ENCODE results near the gene DLG5. TPM values are rescaled to one million over a fixed set of nuclear protein-coding genes. Genes with fewer than 3 reads are reported as not detected.

The DLG5 gene
- total RNA-seq, 2 donors from 2014 or later, result 26.0 to 36.7 TPM

GRCh38 chr10:77819210-77820112, 107.1 kb downstream of the DLG5 start:
- ATAC-seq, result no peak

GRCh38 chr10:77818378-77818777, 108.2 kb downstream of the DLG5 start:
- no peak for ATAC-seq
- intact Hi-C loops (cut with DNase I, micrococcal nuclease), result no loop called here

More at GRCh38 chr10:77819210-77820112, 107.1 kb downstream of the DLG5 start:
- intact Hi-C loops (cut with DNase I, micrococcal nuclease), result no loop called here
- no peak for DNase-seq

GRCh38 chr10:77817541-77817940, 109.0 kb downstream of the DLG5 start:
- no peak for DNase-seq
- intact Hi-C loops (cut with DNase I, micrococcal nuclease), result no loop called here
- ATAC-seq, result no peak

More at GRCh38 chr10:77818378-77818777, 108.2 kb downstream of the DLG5 start:
- no peak for DNase-seq

GRCh38 chr10:77816311-77816710, 110.2 kb downstream of the DLG5 start:
- no peak for DNase-seq
- intact Hi-C loops (cut with DNase I, micrococcal nuclease), result no loop called here
- no peak for ATAC-seq

- no peak for ATAC-seq
- DNase-seq, result no peak
- intact Hi-C loops (cut with DNase I, micrococcal nuclease), result no loop called here
These were observed 113.8 kb downstream of the DLG5 start for GRCh38 chr10:77812741-77813140.

- intact Hi-C loops (cut with DNase I, micrococcal nuclease), result no loop called here
- ATAC-seq (no peak), DNase-seq (no peak)
These were observed 114.6 kb downstream of the DLG5 start for GRCh38 chr10:77811831-77812430.

- intact Hi-C loops (cut with DNase I, micrococcal nuclease), result no loop called here
- ATAC-seq (no peak), DNase-seq (no peak)
These were observed 115.9 kb downstream of the DLG5 start for GRCh38 chr10:77810446-77811335.

- intact Hi-C loops (cut with DNase I, micrococcal nuclease), result no loop called here
- ATAC-seq, result no peak
These were observed 117.2 kb downstream of the DLG5 start for GRCh38 chr10:77809336-77809735.

GRCh38 chr10:77807706-77808105, 118.8 kb downstream of the DLG5 start:
- ATAC-seq (no peak), DNase-seq (peak in 1 of 2 donors; percentile 9)
- intact Hi-C loops (cut with DNase I, micrococcal nuclease), result no loop called here

More at GRCh38 chr10:77809336-77809735, 117.2 kb downstream of the DLG5 start:
- no peak for DNase-seq

- DNase-seq, result peak in 1 of 2 donors; percentile 10
- no peak for ATAC-seq
- intact Hi-C loops (cut with DNase I, micrococcal nuclease), result no loop called here
These were observed 119.9 kb downstream of the DLG5 start for GRCh38 chr10:77806511-77807157.

GRCh38 chr10:77805676-77806075, 120.9 kb downstream of the DLG5 start:
- DNase-seq (no peak), ATAC-seq (no peak)
- intact Hi-C loops (cut with DNase I, micrococcal nuclease), result no loop called here

- DNase-seq (peak in 1 of 2 donors; percentile 4), ATAC-seq (no peak)
- intact Hi-C loops (cut with DNase I, micrococcal nuclease), result no loop called here
These were observed 122.2 kb downstream of the DLG5 start for GRCh38 chr10:77804371-77804770.

- ATAC-seq (no peak), DNase-seq (peak in 1 of 2 donors; percentile 23)
- intact Hi-C loops (cut with DNase I, micrococcal nuclease), result no loop called here
These were observed 124.9 kb downstream of the DLG5 start for GRCh38 chr10:77801474-77802161.

GRCh38 chr10:77800738-77801266, 125.8 kb downstream of the DLG5 start:
- ATAC-seq (no peak), DNase-seq (peak in 1 of 2 donors; percentile 6)
- intact Hi-C loops (cut with DNase I, micrococcal nuclease), result no loop called here

GRCh38 chr10:77800320-77800719, 126.2 kb downstream of the DLG5 start:
- intact Hi-C loops (cut with DNase I, micrococcal nuclease), result no loop called here
- no peak for ATAC-seq
- DNase-seq, result no peak

GRCh38 chr10:77799352-77799751, 127.2 kb downstream of the DLG5 start:
- intact Hi-C loops (cut with DNase I, micrococcal nuclease), result no loop called here
- ATAC-seq (no peak), DNase-seq (peak in 1 of 2 donors; percentile 4)

- ATAC-seq, result no peak
- intact Hi-C loops (cut with DNase I, micrococcal nuclease), result no loop called here
These were observed 127.6 kb downstream of the DLG5 start for GRCh38 chr10:77798940-77799339.

More at GRCh38 chr10:77798940-77799339, 127.6 kb downstream of the DLG5 start:
- no peak for DNase-seq
